Psoas muscle (tissue), 8 donors: ENCODE measurements around the gene IL1RAPL1. TPM values are rescaled to one million over a fixed set of nuclear protein-coding genes. Genes with fewer than 3 reads are reported as not detected.

ENCODE experiments used
- ATAC-seq, 4 donors: fragments of 200-7000 bp; cut with Tn5 transposase; one replicate each; pipeline ENCODE4 v1.9.1; 2020; ENCODE audit warnings: moderate library complexity in 3 of 4, mild to moderate bottlenecking in 2 of 4
- DNase-seq, 2 donors: peaks; one replicate each; pipeline ENCODE4 v3.0.0-alpha.2; 2020
- H3K27ac ChIP-seq: fragments of 200-600 bp; one replicate; pipeline ENCODE4 v1.8.0; 2022
- H3K27me3 ChIP-seq, 3 donors: fragments of 200-600 bp in 1 of 3; one replicate each; pipeline versions ENCODE4 v1.6.1 to v1.8.0; 2013 to 2022; ENCODE audit warnings: low read length in 2 of 3, mild to moderate bottlenecking in 2 of 3, moderate library complexity in 1 of 3; ENCODE audit not compliant: insufficient read depth in 3 of 3
- H3K36me3 ChIP-seq, 2 donors: fragments of 200-600 bp in 1 of 2; one replicate each; pipeline versions ENCODE4 v1.6.1 to v1.8.0; 2013 to 2022; ENCODE audit warnings: low read depth in 1 of 2, mild to moderate bottlenecking in 1 of 2, moderate library complexity in 1 of 2; ENCODE audit not compliant: insufficient read depth in 1 of 2
- H3K4me1 ChIP-seq: fragments of 200-600 bp; one replicate; pipeline ENCODE4 v1.8.0; 2022
- H3K4me3 ChIP-seq: fragments of 200-600 bp; one replicate; pipeline ENCODE4 v1.8.0; 2022; ENCODE audit warnings: mild to moderate bottlenecking
- H3K9me3 ChIP-seq: fragments of 200-600 bp; one replicate; pipeline ENCODE4 v1.8.0; 2022
- WGBS, 3 donors: extraction: QIAGEN DNeasy Blood & Tissue Kit; methylation state at CpG; one replicate each; pipeline versions ENCODE4 v1.1.6 to v1.1.7; 2013; 5-methylcytosine and 5-hydroxymethylcytosine counted together
- intact Hi-C, 2 donors: fragments of 100-400 bp; cut with DNase I; formaldehyde crosslinking; loops; one replicate each; pipeline versions ENCODE4 v1.11.0 to v1.14.2; 2022
- polyA plus RNA-seq, 3 donors: library from polyadenylated mRNA; stranded (reverse); fragments of 200-250 nt; gene quantifications; one replicate each; pipeline ENCODE4 v1.2.3, GENCODE V29; 2013
- total RNA-seq, 4 donors: library from RNA; stranded (reverse); fragmentation: NEBNext Ultra II Directional in 2 of 4; extraction: Animal tissue kit (Norgen Biotek cat#: 25700) in 2 of 4; gene quantifications; one replicate each; pipeline versions ENCODE4 v1.2.1 to v1.2.4, GENCODE V29; 2021 to 2023
- TF ChIP-seq, protein P1 (sequence below): fragments of 200-600 bp; IDR thresholded peaks from one replicate; pipeline ENCODE4 v1.8.0; 2022; ENCODE audit warnings: antibody characterized with exemption
- donor health status: healthy with polysubstance abuse.
- donor health status: DM: no; HTN: no; CAD: no; lungs with moderate emphysema.
- donor health status: Bipolar disorder and iron deficiency.
- donor health status: healthy.
- donor health status: DM: yes; HTN: yes; CAD: no.
- donor health status: DM: no; HTN: no; CAD: no.
- donor health status: DM: no; HTN: no; CAD: no.
- donor health status: DM: yes; HTN: yes; CAD: no.

Gene IL1RAPL1
- total and polyA plus RNA-seq, 7 donors, result 0.04 to 0.50 (median 0.19) TPM; not detected in 1

DNA sequence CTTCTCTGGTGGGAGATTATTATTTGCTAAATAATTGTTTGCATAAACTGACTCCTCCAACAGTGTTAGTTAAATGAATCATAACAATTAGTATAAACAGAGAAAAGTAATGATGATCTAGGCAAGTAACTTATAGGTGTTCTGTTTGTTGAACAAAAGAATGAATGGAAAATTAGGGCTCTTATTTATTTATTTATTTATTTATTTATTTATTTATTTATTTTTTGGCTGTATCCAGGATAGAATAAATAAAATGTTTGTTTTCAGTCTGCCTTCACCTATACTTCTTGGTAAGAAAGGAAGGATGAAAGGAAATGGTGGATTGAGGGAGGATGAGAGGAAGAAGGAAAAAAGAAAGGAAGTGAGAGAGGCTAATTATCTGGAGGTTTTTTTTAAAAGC is 1066.5 kb downstream of the IL1RAPL1 start:
- ATAC-seq, result no peak
- no peaks in the 10 kb centered on the region for H3K36me3 ChIP-seq
- TF ChIP-seq, protein P1, sequence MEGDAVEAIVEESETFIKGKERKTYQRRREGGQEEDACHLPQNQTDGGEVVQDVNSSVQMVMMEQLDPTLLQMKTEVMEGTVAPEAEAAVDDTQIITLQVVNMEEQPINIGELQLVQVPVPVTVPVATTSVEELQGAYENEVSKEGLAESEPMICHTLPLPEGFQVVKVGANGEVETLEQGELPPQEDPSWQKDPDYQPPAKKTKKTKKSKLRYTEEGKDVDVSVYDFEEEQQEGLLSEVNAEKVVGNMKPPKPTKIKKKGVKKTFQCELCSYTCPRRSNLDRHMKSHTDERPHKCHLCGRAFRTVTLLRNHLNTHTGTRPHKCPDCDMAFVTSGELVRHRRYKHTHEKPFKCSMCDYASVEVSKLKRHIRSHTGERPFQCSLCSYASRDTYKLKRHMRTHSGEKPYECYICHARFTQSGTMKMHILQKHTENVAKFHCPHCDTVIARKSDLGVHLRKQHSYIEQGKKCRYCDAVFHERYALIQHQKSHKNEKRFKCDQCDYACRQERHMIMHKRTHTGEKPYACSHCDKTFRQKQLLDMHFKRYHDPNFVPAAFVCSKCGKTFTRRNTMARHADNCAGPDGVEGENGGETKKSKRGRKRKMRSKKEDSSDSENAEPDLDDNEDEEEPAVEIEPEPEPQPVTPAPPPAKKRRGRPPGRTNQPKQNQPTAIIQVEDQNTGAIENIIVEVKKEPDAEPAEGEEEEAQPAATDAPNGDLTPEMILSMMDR, result no peak

DNA sequence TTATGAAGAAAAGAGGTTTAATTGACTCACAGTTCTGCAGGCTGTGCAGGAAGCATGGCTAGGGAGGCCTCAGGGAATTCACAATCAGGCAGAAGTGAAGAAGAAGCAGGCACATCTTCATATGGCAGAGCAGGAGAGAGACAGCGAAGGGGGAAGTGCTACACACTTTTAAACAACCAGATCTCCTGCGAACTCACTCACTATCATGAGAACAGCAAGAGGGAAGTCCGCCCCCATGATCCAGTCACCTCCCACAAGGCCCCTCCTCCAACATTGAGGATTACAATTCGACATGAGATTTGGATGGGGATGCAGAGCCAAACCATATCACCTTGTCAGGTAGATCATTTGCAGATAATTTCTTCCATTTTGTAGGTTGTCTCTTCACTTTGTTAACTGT is 1072.7 kb downstream of the IL1RAPL1 start:
- intact Hi-C loops, result no loop called here
- H3K9me3 ChIP-seq, result no peaks in the 10 kb centered on the region
- no peak overlapping the region for H3K27ac ChIP-seq
- no peaks in the 10 kb centered on the region for H3K36me3 ChIP-seq
- WGBS, 3 donors, result 61 to 85% (median 81%) methylated on average over 3 to 4 of the region's 4 CpGs
- DNase-seq (no peak), ATAC-seq (no peak)
- TF ChIP-seq, protein P1, result no peak
- H3K4me1 ChIP-seq, result no peaks in the 10 kb centered on the region
- H3K4me3 ChIP-seq, result no peak overlapping the region
- no peaks in the 10 kb centered on the region for H3K27me3 ChIP-seq

More for the DNA sequence above, 1066.5 kb downstream of the IL1RAPL1 start:
- DNase-seq, result no peak
- intact Hi-C loops, result no loop called here
- no peak overlapping the region for H3K27ac ChIP-seq
- no peaks in the 10 kb centered on the region for H3K27me3 ChIP-seq
- H3K9me3 ChIP-seq, result no peaks in the 10 kb centered on the region
- H3K4me3 ChIP-seq, result no peak overlapping the region
- no peaks in the 10 kb centered on the region for H3K4me1 ChIP-seq

DNA sequence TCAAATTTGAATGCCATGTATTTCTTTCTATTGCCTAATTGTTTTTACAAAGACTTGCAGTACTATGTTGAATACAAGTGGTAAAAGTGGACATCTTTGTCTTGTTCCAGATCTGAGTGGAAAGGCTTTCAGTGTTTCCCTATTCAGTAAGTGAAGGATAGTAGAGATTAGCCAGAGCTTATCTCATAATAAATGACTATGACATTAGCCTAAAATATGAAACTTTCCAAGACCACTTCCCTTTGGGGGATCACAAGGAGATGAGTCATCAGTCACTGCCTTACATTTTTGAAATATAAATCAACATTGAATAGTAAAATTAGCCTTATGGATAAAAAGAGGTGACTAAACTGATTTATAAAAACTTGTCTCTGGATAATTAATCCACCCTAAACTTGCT is 1074.0 kb downstream of the IL1RAPL1 start:
- Histone ChIP-seq H3K36me3 (no peaks in the 10 kb centered on the region), H3K4me1 (no peaks in the 10 kb centered on the region), H3K27me3 (no peaks in the 10 kb centered on the region), H3K9me3 (no peaks in the 10 kb centered on the region), H3K27ac (no peak overlapping the region), H3K4me3 (no peak overlapping the region)
- DNase-seq (no peak), ATAC-seq (no peak)
- intact Hi-C loops, result no loop called here
- TF ChIP-seq, protein P1, result no peak

DNA sequence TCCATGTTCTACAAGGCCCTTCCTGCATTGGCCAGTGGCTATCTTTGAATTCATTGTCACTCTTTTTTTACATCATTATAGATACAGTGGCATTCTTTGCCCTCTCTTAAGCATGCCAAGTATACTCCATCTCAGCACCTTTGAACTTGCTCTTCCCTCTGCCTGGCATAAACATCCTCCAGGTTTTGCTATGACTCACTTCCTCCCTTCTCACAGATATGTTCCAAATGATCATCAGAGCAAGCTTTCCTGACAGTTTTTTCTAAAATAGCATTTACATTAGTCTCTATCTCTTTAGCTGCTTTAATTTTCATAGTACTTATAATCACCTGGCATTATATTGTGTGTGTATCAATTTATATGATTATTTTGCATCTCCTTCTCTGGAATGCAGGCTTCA is 1074.9 kb downstream of the IL1RAPL1 start:
- no peaks in the 10 kb centered on the region for H3K36me3 ChIP-seq
- no peak for ATAC-seq
- H3K9me3 ChIP-seq, result no peaks in the 10 kb centered on the region
- no peak overlapping the region for H3K27ac ChIP-seq
- H3K4me3 ChIP-seq, result no peak overlapping the region
- H3K4me1 ChIP-seq, result no peaks in the 10 kb centered on the region
- intact Hi-C loops, result no loop called here
- H3K27me3 ChIP-seq, result no peaks in the 10 kb centered on the region
- TF ChIP-seq, protein P1, result no peak
- no peak for DNase-seq

DNA sequence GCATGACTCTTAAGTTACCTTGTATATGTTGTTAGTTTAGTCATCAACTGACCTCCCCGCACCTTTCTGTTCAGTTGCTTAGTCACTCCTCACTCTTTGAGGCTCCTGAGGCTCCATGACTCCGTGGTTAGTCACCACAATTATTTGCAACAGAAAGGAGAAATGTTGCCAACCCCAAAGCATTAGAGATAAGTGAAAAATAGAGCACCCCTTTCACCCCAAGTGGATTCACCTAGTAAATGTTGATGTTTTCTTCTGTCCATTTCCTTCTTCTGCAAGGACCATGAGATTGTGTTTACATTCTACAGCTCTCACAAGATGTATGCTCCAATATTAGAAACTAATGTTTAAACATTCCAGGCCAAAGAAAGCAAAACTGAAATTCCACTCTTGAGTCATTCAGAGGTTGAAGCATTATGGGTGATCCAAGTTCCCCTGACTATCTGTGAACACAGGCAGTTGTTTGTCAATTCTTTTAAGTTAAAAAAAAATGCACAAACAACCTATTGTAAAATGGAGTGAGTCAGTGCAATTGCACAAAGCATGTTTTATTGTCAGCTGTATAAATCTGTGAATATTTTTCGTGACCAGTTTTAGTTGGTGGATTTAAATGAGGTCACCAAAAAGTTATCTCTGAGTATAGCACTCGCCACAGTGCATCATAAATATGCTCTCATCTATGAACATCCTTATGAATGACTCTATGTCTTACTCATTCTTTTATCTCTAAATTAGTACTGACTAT is 1075.7 kb downstream of the IL1RAPL1 start:
- ATAC-seq (no peak), DNase-seq (no peak)
- Histone ChIP-seq H3K4me3 (no peak overlapping the region), H3K27ac (no peak overlapping the region), H3K27me3 (no peaks in the 10 kb centered on the region), H3K36me3 (no peaks in the 10 kb centered on the region), H3K9me3 (no peaks in the 10 kb centered on the region), H3K4me1 (no peaks in the 10 kb centered on the region)
- WGBS, 3 donors, result 46 to 70% (median 58%) methylated on average over 4 of the region's 4 CpGs
- TF ChIP-seq, protein P1, result no peak
- intact Hi-C loops, result no loop called here
